GM18502 (cell line): ENCODE results near the gene RETN.

Source experiments
- ATAC-seq: cut with Tn5 transposase; IDR thresholded peaks from one replicate; pipeline ENCODE4 v1.9.1; 2021; ENCODE audit warnings: mild to moderate bottlenecking; ENCODE audit not compliant: unreplicated experiment, poor library complexity

RETN gene

GRCh38 chr19:7680606-7681339 lies 11.9 kb downstream of the RETN start, which contains the start of gene TRAPPC5:
TRAPPC5 (plus strand) TSS chr19:7680833; CDS start chr19:7682254, 1,421 bp downstream.
- no peak for ATAC-seq

- no peak for ATAC-seq
These were observed 12.7 kb downstream of the RETN start for GRCh38 chr19:7681340-7682174.

GRCh38 chr19:7682175-7682855 lies 13.5 kb downstream of the RETN start:
- ATAC-seq = no peak

GRCh38 chr19:7685546-7686445 lies 16.9 kb downstream of the RETN start:
- ATAC-seq = no peak

- no peak for ATAC-seq
These were observed 18.3 kb downstream of the RETN start for GRCh38 chr19:7687177-7687576.

GRCh38 chr19:7689165-7689564 lies 20.3 kb downstream of the RETN start:
- ATAC-seq = no peak

GRCh38 chr19:7690779-7691258 lies 22.0 kb downstream of the RETN start:
- no peak for ATAC-seq

GRCh38 chr19:7691497-7691896 lies 22.6 kb downstream of the RETN start:
- no peak for ATAC-seq

- no peak for ATAC-seq
These were observed 23.7 kb downstream of the RETN start for GRCh38 chr19:7692417-7693088.

GRCh38 chr19:7694499-7694898 lies 25.6 kb downstream of the RETN start:
- no peak for ATAC-seq

- ATAC-seq = no peak
These were observed 29.0 kb downstream of the RETN start for GRCh38 chr19:7697721-7698287.

GRCh38 chr19:7698583-7698982 lies 29.7 kb downstream of the RETN start:
- ATAC-seq = no peak

GRCh38 chr19:7699003-7699402 lies 30.2 kb downstream of the RETN start:
- ATAC-seq = no peak

- ATAC-seq = no peak
These were observed 30.9 kb downstream of the RETN start for GRCh38 chr19:7699417-7700401.

- no peak for ATAC-seq
These were observed 32.3 kb downstream of the RETN start for GRCh38 chr19:7701049-7701653.

GRCh38 chr19:7701654-7702457 lies 33.0 kb downstream of the RETN start, which contains the start of gene FCER2:
FCER2 (minus strand) TSS chr19:7702131; CDS start chr19:7699760, 2,371 bp downstream.
- peak; percentile 50 for ATAC-seq
